ENCODE results near the gene SELPLG. TPM values are rescaled to one million over a fixed set of nuclear protein-coding genes. Genes with fewer than 3 reads are reported as not detected.

Gene SELPLG
- total RNA-seq, 2 experiments from 2014 or later, result 22.1 to 23.8 TPM

DNA sequence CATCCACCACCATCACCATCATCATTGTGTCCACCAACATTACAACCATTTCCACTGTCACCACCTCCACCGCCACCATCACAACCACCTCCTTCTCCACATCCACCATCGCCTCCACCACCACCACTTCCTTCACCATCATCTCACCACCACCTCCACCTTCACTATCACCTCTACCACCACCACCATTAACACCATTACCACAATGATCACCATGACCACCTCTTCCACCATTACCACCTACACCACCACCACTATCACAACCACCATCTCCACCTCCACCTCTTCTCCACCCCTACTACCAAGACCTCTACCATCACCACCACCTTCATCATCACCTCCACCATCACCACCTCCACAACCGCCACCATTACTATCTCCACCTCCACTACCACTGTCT is 54.9 kb downstream of the SELPLG start:
- Mint-ChIP-seq H3K27ac (no peak overlapping the region), H3K27me3 (no peaks in the 10 kb centered on the region), H3K36me3 (ENCODE audit: low read depth) (no peaks in the 10 kb centered on the region), H3K4me3 (no peak overlapping the region), H3K9me3 (peaks cover 6% of the 10 kb centered on the region), H3K4me1 (ENCODE audit: low read depth) (peaks cover 27% of the 10 kb centered on the region)
- no peak for ATAC-seq
- intact Hi-C loops (cut with micrococcal nuclease), result no loop called here
- POLR2A ChIA-PET, result interaction anchor here (0.9 kb wide), 1 partner anchor 39 kb away, joined by 4 read pairs; no protein-coding TSS in a partner anchor
- no peak for DNase-seq
- TF ChIP-seq, protein P1, sequence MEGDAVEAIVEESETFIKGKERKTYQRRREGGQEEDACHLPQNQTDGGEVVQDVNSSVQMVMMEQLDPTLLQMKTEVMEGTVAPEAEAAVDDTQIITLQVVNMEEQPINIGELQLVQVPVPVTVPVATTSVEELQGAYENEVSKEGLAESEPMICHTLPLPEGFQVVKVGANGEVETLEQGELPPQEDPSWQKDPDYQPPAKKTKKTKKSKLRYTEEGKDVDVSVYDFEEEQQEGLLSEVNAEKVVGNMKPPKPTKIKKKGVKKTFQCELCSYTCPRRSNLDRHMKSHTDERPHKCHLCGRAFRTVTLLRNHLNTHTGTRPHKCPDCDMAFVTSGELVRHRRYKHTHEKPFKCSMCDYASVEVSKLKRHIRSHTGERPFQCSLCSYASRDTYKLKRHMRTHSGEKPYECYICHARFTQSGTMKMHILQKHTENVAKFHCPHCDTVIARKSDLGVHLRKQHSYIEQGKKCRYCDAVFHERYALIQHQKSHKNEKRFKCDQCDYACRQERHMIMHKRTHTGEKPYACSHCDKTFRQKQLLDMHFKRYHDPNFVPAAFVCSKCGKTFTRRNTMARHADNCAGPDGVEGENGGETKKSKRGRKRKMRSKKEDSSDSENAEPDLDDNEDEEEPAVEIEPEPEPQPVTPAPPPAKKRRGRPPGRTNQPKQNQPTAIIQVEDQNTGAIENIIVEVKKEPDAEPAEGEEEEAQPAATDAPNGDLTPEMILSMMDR (IDR thresholded peaks at IDR 0.05), result no peak
- CTCF ChIA-PET, result interaction anchor here (24.3 kb wide), 1 partner anchor 37 kb away, joined by 645 read pairs; no protein-coding TSS in a partner anchor

GRCh38 chr12:108578264-108578663 is 55.4 kb downstream of the SELPLG start:
- no peaks in the 10 kb centered on the region for H3K27me3 Mint-ChIP-seq
- DNase-seq (no peak), ATAC-seq (no peak)
- ChIA-PET POLR2A (interaction anchor here (0.5 to 1.4 kb wide), 3 partner anchors 10 to 823 kb away, joined by 3 to 4 read pairs (median 3); no protein-coding TSS in a partner anchor), CTCF (interaction anchor here (24.3 kb wide), 1 partner anchor 37 kb away, joined by 645 read pairs; no protein-coding TSS in a partner anchor)
- H3K27ac Mint-ChIP-seq, result no peak overlapping the region
- intact Hi-C loops (cut with micrococcal nuclease), result no loop called here
- peaks cover 31% of the 10 kb centered on the region for H3K4me1 Mint-ChIP-seq (ENCODE audit: low read depth)
- TF ChIP-seq, protein P1 (IDR thresholded peaks at IDR 0.05), result no peak
- no peaks in the 10 kb centered on the region for H3K36me3 Mint-ChIP-seq (ENCODE audit: low read depth)
- H3K9me3 Mint-ChIP-seq, result peaks cover 6% of the 10 kb centered on the region
- no peak overlapping the region for H3K4me3 Mint-ChIP-seq

DNA sequence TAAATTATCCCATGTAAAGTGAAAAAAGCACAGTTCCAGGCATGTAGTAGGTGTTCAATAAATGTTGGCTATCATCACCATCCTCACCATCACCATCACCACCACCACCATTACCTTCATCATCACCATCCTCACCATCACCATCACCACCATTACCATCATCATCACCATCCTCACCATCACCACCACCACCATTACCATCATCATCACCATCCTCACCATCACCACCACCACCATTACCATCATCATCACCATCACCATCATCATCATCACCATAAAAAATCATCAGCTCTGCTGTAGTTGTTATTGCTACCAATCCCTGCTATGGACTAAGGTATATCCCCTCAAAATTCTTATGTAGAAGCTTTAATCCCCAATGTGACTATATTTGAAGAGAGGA is 56.2 kb downstream of the SELPLG start:
- no peak for DNase-seq
- no peak for ATAC-seq
- TF ChIP-seq, protein P1 (IDR thresholded peaks at IDR 0.05), result no peak
- ChIA-PET CTCF (interaction anchor here (1.0 to 24.3 kb wide), 2 partner anchors 13 to 38 kb away, joined by 4 to 645 read pairs; no protein-coding TSS in a partner anchor), POLR2A (interaction anchor here (0.6 to 2.1 kb wide), 4 partner anchors 9 to 55 kb away, joined by 3 to 7 read pairs (median 4); partner anchors contain the start of genes ISCU and SART3)
- H3K4me1 Mint-ChIP-seq (ENCODE audit: low read depth), result peaks cover 39% of the 10 kb centered on the region
- intact Hi-C loops (cut with micrococcal nuclease), result no loop called here
- no peaks in the 10 kb centered on the region for H3K27me3 Mint-ChIP-seq
- H3K36me3 Mint-ChIP-seq (ENCODE audit: low read depth), result no peaks in the 10 kb centered on the region
- H3K9me3 Mint-ChIP-seq, result peaks cover 6% of the 10 kb centered on the region
- no peak overlapping the region for H3K4me3 Mint-ChIP-seq
- no peak overlapping the region for H3K27ac Mint-ChIP-seq

DNA sequence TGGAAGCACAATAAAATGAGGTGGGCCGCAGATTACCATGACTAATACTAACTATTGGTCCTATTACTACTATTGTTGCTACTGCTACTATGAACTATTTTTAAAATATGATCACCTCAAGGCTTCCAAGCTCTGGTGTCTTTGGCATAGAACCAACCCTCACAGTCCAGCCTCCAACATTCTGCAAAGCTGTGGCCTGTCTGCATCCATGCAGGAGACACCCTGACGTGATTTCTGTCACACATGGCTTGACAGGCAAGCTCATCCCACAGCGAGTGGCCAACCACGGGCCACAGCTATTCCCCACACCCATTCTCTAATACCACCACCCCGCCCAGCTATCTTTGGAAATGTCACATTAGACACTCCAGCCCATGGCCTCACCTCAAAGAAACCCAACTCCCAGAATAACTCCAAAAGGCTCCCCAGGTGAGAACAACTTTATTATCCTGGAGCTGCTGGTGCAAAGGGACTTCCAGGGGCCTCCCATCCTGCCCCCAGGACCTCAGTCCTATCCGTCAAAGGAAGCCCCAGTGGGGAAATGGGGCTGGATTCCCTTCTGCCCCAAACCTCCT is 56.9 kb downstream of the SELPLG start:
- POLR2A ChIA-PET, result interaction anchor here (0.6 to 2.1 kb wide), 4 partner anchors 15 to 56 kb away, joined by 3 to 7 read pairs (median 4); partner anchors contain the start of genes ISCU and SART3
- CTCF ChIA-PET, result interaction anchor here (1.0 to 24.3 kb wide), 3 partner anchors 12 to 87 kb away, joined by 3 to 645 read pairs (median 4); no protein-coding TSS in a partner anchor

More for the DNA sequence above, 56.9 kb downstream of the SELPLG start:
- Mint-ChIP-seq H3K4me3 (no peak overlapping the region), H3K27ac (no peak overlapping the region), H3K27me3 (no peaks in the 10 kb centered on the region), H3K4me1 (ENCODE audit: low read depth) (peaks cover 45% of the 10 kb centered on the region), H3K36me3 (ENCODE audit: low read depth) (no peaks in the 10 kb centered on the region), H3K9me3 (peaks cover 6% of the 10 kb centered on the region)
- TF ChIP-seq, protein P1 (IDR thresholded peaks at IDR 0.05), result no peak
- DNase-seq (no peak), ATAC-seq (no peak)
- intact Hi-C loops (cut with micrococcal nuclease), result no loop called here

Measured in activated CD8-positive, alpha-beta T cell treated with anti-CD3 and anti-CD28 coated beads for 36 hours (primary cell).